H9 (cell line): Measurements from ENCODE around the gene DPP10. TPM values are rescaled to one million over a fixed set of nuclear protein-coding genes. Genes with fewer than 3 reads are reported as not detected.

Experiments used
- DNase-seq: peaks from one replicate; pipeline ENCODE4 v3.0.0-alpha.2; 2017
- H2AFZ ChIP-seq: one replicate; pipeline ENCODE4 v1.6.1; 2013; ENCODE audit warnings: mild to moderate bottlenecking, low read length, control low read depth, moderate library complexity
- H2AK5ac ChIP-seq: 2 replicates; pipeline ENCODE4 v1.6.1; 2013; ENCODE audit warnings: low read length, control low read depth, mixed read lengths; ENCODE audit not compliant: insufficient read length
- H2BK120ac ChIP-seq: one replicate; pipeline ENCODE4 v1.6.1; 2013; ENCODE audit warnings: low read depth, mild to moderate bottlenecking, low read length, control low read depth, inconsistent platforms; ENCODE audit not compliant: poor library complexity, severe bottlenecking
- H2BK12ac ChIP-seq: 2 replicates; pipeline ENCODE4 v1.6.1; 2013; ENCODE audit warnings: low read length, control low read depth, mixed read lengths, low read depth; ENCODE audit not compliant: insufficient read length
- H2BK15ac ChIP-seq: 2 replicates; pipeline ENCODE4 v1.6.1; 2013; ENCODE audit warnings: low read depth, low read length, control low read depth
- H2BK20ac ChIP-seq: one replicate; pipeline ENCODE4 v1.6.1; 2013; ENCODE audit warnings: low read depth, mild to moderate bottlenecking, low read length, control low read depth, inconsistent platforms; ENCODE audit not compliant: poor library complexity, severe bottlenecking
- H2BK5ac ChIP-seq: 2 replicates; pipeline ENCODE4 v1.6.1; 2013; ENCODE audit warnings: low read length, control low read depth, mixed read lengths; ENCODE audit not compliant: insufficient read length
- H3K14ac ChIP-seq: 2 replicates; pipeline ENCODE4 v1.6.1; 2013; ENCODE audit warnings: low read length, control low read depth; ENCODE audit not compliant: insufficient read depth
- H3K18ac ChIP-seq: 2 replicates; pipeline ENCODE4 v1.6.1; 2013; ENCODE audit warnings: low read depth, mild to moderate bottlenecking, mixed read lengths, low read length, control low read depth; ENCODE audit not compliant: insufficient read length
- H3K23ac ChIP-seq: 2 replicates; pipeline ENCODE4 v1.6.1; 2013; ENCODE audit warnings: low read length, control low read depth, mixed read lengths, low read depth; ENCODE audit not compliant: insufficient read length
- H3K23me2 ChIP-seq: 2 replicates; pipeline ENCODE4 v1.6.1; 2013; ENCODE audit warnings: low read depth, mild to moderate bottlenecking, mixed read lengths, low read length, control low read depth; ENCODE audit not compliant: insufficient read length, poor library complexity, severe bottlenecking
- H3K27ac ChIP-seq: 2 replicates; pipeline ENCODE4 v1.5.1; 2013; ENCODE audit warnings: low read length, control low read depth, mixed read lengths, low read depth; ENCODE audit not compliant: insufficient read length
- H3K27me3 ChIP-seq: 2 replicates; pipeline ENCODE4 v1.6.1; 2013; ENCODE audit warnings: low read length, control low read depth, inconsistent platforms; ENCODE audit not compliant: insufficient read depth
- H3K4ac ChIP-seq: 2 replicates; pipeline ENCODE4 v1.6.1; 2013; ENCODE audit warnings: low read depth, mild to moderate bottlenecking, control low read depth, inconsistent platforms, low read length, moderate library complexity
- H3K4me1 ChIP-seq: 2 replicates; pipeline ENCODE4 v1.6.1; 2013; ENCODE audit warnings: low read length, control low read depth, inconsistent platforms; ENCODE audit not compliant: insufficient read depth
- H3K4me2 ChIP-seq: 2 replicates; pipeline ENCODE4 v1.6.1; 2013; ENCODE audit warnings: low read length, control low read depth, mixed read lengths; ENCODE audit not compliant: insufficient read length, insufficient read depth
- H3K56ac ChIP-seq: 2 replicates; pipeline ENCODE4 v1.6.1; 2013; ENCODE audit warnings: low read depth, mild to moderate bottlenecking, mixed read lengths, low read length, control low read depth; ENCODE audit not compliant: insufficient read length
- H3K79me1 ChIP-seq: 2 replicates; pipeline ENCODE4 v1.6.1; 2013; ENCODE audit warnings: low read depth, mild to moderate bottlenecking, moderate library complexity, low read length, control low read depth, inconsistent platforms; ENCODE audit not compliant: insufficient read depth, poor library complexity, severe bottlenecking
- H3K79me2 ChIP-seq: 2 replicates; pipeline ENCODE4 v1.6.1; 2013; ENCODE audit warnings: low read length, control low read depth, inconsistent platforms; ENCODE audit not compliant: insufficient read depth
- H3K9ac ChIP-seq: 2 replicates; pipeline ENCODE4 v1.6.1; 2013; ENCODE audit warnings: low read length, control low read depth, mixed read lengths; ENCODE audit not compliant: insufficient read length; ENCODE audit errors: extremely low read depth
- H3K9me3 ChIP-seq: one replicate; pipeline ENCODE4 v1.6.1; 2013; ENCODE audit warnings: low read depth, low read length, inconsistent platforms; ENCODE audit not compliant: control insufficient read depth
- H3T11ph ChIP-seq: one replicate; pipeline ENCODE4 v1.6.1; 2013; ENCODE audit warnings: mild to moderate bottlenecking, low read length, control low read depth, inconsistent platforms
- H4K20me1 ChIP-seq: one replicate; pipeline ENCODE4 v1.6.1; 2013; ENCODE audit not compliant: control insufficient read depth, insufficient read length, insufficient read depth
- H4K5ac ChIP-seq: 2 replicates; pipeline ENCODE4 v1.6.1; 2013; ENCODE audit warnings: low read depth, mild to moderate bottlenecking, mixed read lengths, low read length, control low read depth; ENCODE audit not compliant: insufficient read length
- H4K8ac ChIP-seq: replicated peaks from 2 replicates; pipeline ENCODE4 v1.6.1; 2013; ENCODE audit warnings: low read length, control low read depth, mixed read lengths, low read depth; ENCODE audit not compliant: insufficient read length
- H4K91ac ChIP-seq: 2 replicates; pipeline ENCODE4 v1.6.1; 2013; ENCODE audit warnings: low read depth, mild to moderate bottlenecking, moderate library complexity, mixed read lengths, low read length, control low read depth; ENCODE audit not compliant: insufficient read length
- H3K27ac Mint-ChIP-seq, 3 experiments: 2 replicates in 2 of 3; 3 replicates in 1 of 3; pipeline ENCODE4 v1.8.0; 2020 to 2021; ENCODE audit warnings: mixed read lengths in 3 of 3, mild to moderate bottlenecking in 1 of 3, moderate library complexity in 1 of 3
- H3K27me3 Mint-ChIP-seq: 2 replicates; pipeline ENCODE4 v1.8.0; 2021; ENCODE audit warnings: low read depth, mild to moderate bottlenecking, moderate library complexity, mixed read lengths
- H3K36me3 Mint-ChIP-seq, 3 experiments: 2 replicates in 2 of 3; 3 replicates in 1 of 3; pipeline ENCODE4 v1.8.0; 2020 to 2021; ENCODE audit warnings: low read depth in 3 of 3, mixed read lengths in 3 of 3; ENCODE audit not compliant: insufficient read depth in 1 of 3
- H3K4me1 Mint-ChIP-seq, 2 experiments: 2 replicates each; pipeline ENCODE4 v1.8.0; 2020; ENCODE audit warnings: mixed read lengths in 2 of 2
- H3K4me3 Mint-ChIP-seq, 2 experiments: 2 replicates in 1 of 2; 3 replicates in 1 of 2; pipeline ENCODE4 v1.8.0; 2020 to 2021; ENCODE audit warnings: mild to moderate bottlenecking in 2 of 2, mixed read lengths in 2 of 2, moderate library complexity in 1 of 2
- H3K9me3 Mint-ChIP-seq, 2 experiments: 2 replicates in 1 of 2; 3 replicates in 1 of 2; pipeline ENCODE4 v1.8.0; 2020; ENCODE audit warnings: mild to moderate bottlenecking in 2 of 2, mixed read lengths in 2 of 2, moderate library complexity in 1 of 2
- WGBS: extraction: QIAGEN DNeasy Blood & Tissue Kit; methylation state at CpG from one replicate; pipeline ENCODE4 v1.1.7; 2013; ENCODE audit warnings: missing lambda C conversion rate, low lambda C conversion rate, mixed read lengths; ENCODE audit not compliant: insufficient read length; ENCODE audit errors: extremely low coverage; 5-methylcytosine and 5-hydroxymethylcytosine counted together
- total RNA-seq: library from RNA; stranded (reverse); gene quantifications from 2 replicates; pipeline ENCODE4 v1.2.1, GENCODE V29; 2021
- TF ChIP-seq, protein P1 (sequence below): fragments of 200-600 bp; sonication (generic); conservative IDR thresholded peaks from 3 replicates; pipeline ENCODE4 v1.8.0; 2021; ENCODE audit warnings: antibody characterized with exemption, mild to moderate bottlenecking

DPP10 gene
- total RNA-seq, 1 experiment from 2014 or later = 11.3 TPM

DNA sequence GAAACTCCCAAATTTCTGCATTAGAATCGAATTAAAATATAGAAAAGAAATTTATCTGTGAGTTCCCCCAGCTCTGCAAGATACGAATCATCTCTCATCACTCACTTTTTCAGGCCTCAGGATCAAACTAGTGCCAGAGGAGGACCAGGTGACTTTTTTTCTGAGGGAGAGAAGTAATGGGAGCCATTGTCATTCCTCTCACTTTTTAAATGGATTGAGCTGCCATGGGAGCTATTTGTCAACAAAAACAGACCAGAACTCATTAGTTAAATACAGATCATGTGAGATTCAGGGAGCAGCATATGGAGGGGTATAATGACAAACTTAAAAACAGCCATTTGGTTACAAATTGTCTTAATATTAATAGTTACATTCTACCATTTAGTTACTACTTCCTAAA lies 594.4 kb downstream of the DPP10 start:
- Histone ChIP-seq H3K79me2 (no peaks in the 10 kb centered on the region), H2BK20ac (no peak overlapping the region), H3K27me3 (no peaks in the 10 kb centered on the region), H2AFZ (no peak overlapping the region), H4K5ac (no peak overlapping the region), H3K27ac (no peak overlapping the region), H2AK5ac (no peak overlapping the region), H4K91ac (no peak overlapping the region), H3K79me1 (no peaks in the 10 kb centered on the region), H4K20me1 (no peaks in the 10 kb centered on the region), H3K9me3 (no peaks in the 10 kb centered on the region), H2BK15ac (no peak overlapping the region), H3K18ac (no peak overlapping the region), H3T11ph (no peak overlapping the region), H3K9ac (no peak overlapping the region), H3K23ac (no peak overlapping the region), H4K8ac (no peak overlapping the region), H3K4me1 (no peaks in the 10 kb centered on the region), H2BK5ac (no peak overlapping the region), H3K4ac (no peak overlapping the region), H3K56ac (no peak overlapping the region), H3K23me2 (no peaks in the 10 kb centered on the region), H2BK120ac (no peak overlapping the region), H2BK12ac (no peak overlapping the region), H3K14ac (no peak overlapping the region), H3K4me2 (no peak overlapping the region)
- TF ChIP-seq, protein P1, sequence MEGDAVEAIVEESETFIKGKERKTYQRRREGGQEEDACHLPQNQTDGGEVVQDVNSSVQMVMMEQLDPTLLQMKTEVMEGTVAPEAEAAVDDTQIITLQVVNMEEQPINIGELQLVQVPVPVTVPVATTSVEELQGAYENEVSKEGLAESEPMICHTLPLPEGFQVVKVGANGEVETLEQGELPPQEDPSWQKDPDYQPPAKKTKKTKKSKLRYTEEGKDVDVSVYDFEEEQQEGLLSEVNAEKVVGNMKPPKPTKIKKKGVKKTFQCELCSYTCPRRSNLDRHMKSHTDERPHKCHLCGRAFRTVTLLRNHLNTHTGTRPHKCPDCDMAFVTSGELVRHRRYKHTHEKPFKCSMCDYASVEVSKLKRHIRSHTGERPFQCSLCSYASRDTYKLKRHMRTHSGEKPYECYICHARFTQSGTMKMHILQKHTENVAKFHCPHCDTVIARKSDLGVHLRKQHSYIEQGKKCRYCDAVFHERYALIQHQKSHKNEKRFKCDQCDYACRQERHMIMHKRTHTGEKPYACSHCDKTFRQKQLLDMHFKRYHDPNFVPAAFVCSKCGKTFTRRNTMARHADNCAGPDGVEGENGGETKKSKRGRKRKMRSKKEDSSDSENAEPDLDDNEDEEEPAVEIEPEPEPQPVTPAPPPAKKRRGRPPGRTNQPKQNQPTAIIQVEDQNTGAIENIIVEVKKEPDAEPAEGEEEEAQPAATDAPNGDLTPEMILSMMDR = no peak
- H3K36me3 Mint-ChIP-seq = no peaks in the 10 kb centered on the region; a peak in 1 of 7 replicates
- no peak overlapping the region for H3K4me3 Mint-ChIP-seq
- H3K27me3 Mint-ChIP-seq = no peaks in the 10 kb centered on the region
- H3K4me1 Mint-ChIP-seq = peaks cover 12 to 13% of the 10 kb centered on the region in 2 experiments
- DNase-seq = no peak
- peak overlapping the region in 2 of 3 experiments; percentile 60 to 63; a peak in 4 of 7 replicates for H3K27ac Mint-ChIP-seq
- 0 out of 5 replicates have a peak, but pooled peaks cover 0 to 2% of the 10 kb centered on the region in 2 experiments for H3K9me3 Mint-ChIP-seq
- WGBS = no CpG with 5 or more reads among the region's 2 CpGs
